Endothelial cell of umbilical vein (primary cell): Measurements from ENCODE around the gene PKN2. TPM values are rescaled to one million over a fixed set of nuclear protein-coding genes. Genes with fewer than 3 reads are reported as not detected.

Experiments
- BruUV-seq: library from RNA; stranded (reverse); fragments of 400-500 nt; replicated peaks from 2 replicates; lab custom pipeline; 2021; lab: Mats Ljungman, UMichigan
- CTCF ChIA-PET: fragments of 300-600, 350-600 bp; sonication (Branson Sonifier 250); formaldehyde crosslinking; loops from one replicate; lab custom pipeline; 2021; ENCODE audit warnings: antibody characterized with exemption, inconsistent platforms; lab: Charles Lee
- POLR2A ChIA-PET: fragments of 300-600, 350-600 bp; sonication (Branson Sonifier 250); formaldehyde crosslinking; loops from one replicate; lab custom pipeline; 2021; ENCODE audit warnings: antibody characterized with exemption, inconsistent platforms; lab: Charles Lee
- DNase-seq: peaks from one replicate; pipeline ENCODE4 v3.0.0-alpha.2; 2011; ENCODE audit warnings: low read depth, low spot score
- FAIRE-seq: peaks from 2 replicates; lab custom pipeline; 2011; peaks lifted over from hg19 to GRCh38; lab: Jason Lieb, UNC
- H2AFZ ChIP-seq: 2 replicates; pipeline ENCODE4 v1.6.0; 2012; ENCODE audit warnings: low read depth, low read length, control low read depth, inconsistent platforms
- H3K27ac ChIP-seq: 2 replicates; pipeline ENCODE4 v1.5.1; 2011; ENCODE audit warnings: low read depth, mild to moderate bottlenecking, control low read depth, low read length, moderate library complexity; ENCODE audit not compliant: insufficient read depth
- H3K27me3 ChIP-seq, 2 experiments: 2 replicates each; pipeline versions ENCODE4 v1.6.0 to v1.6.1; 2011; ENCODE audit warnings: low read length in 2 of 2, mixed read lengths in 1 of 2; ENCODE audit not compliant: control insufficient read depth in 2 of 2, insufficient read depth in 2 of 2
- H3K36me3 ChIP-seq, 2 experiments: 2 replicates in 1 of 2; 3 replicates in 1 of 2; pipeline ENCODE4 v1.5.1; 2011; ENCODE audit warnings: low read length in 2 of 2, mild to moderate bottlenecking in 1 of 2, moderate library complexity in 1 of 2; ENCODE audit not compliant: control insufficient read depth in 2 of 2, insufficient read depth in 2 of 2; ENCODE audit errors: extremely low read depth in 1 of 2
- H3K4me1 ChIP-seq: 3 replicates; pipeline ENCODE4 v1.5.1; 2011; ENCODE audit warnings: mild to moderate bottlenecking, low read length; ENCODE audit not compliant: control insufficient read depth, insufficient read depth; ENCODE audit errors: extremely low read depth
- H3K4me2 ChIP-seq: 2 replicates; pipeline ENCODE4 v1.6.1; 2011; ENCODE audit warnings: low read length, control low read depth, mixed read lengths; ENCODE audit not compliant: insufficient read depth
- H3K4me3 ChIP-seq, 3 experiments: fragments of 200-600 bp in 1 of 3; sonication (generic), shearing (Covaris generic) in 1 of 3; replicated peaks in 1 of 3; 2 replicates each; pipeline ENCODE4 v1.5.1; 2011 to 2016; ENCODE audit warnings: control low read depth in 3 of 3, low read length in 3 of 3, mild to moderate bottlenecking in 2 of 3, inconsistent platforms in 1 of 3, low read depth in 1 of 3, moderate library complexity in 1 of 3; ENCODE audit not compliant: insufficient read depth in 1 of 3
- H3K79me2 ChIP-seq: 2 replicates; pipeline ENCODE4 v1.6.0; 2012; ENCODE audit warnings: low read length, inconsistent platforms; ENCODE audit not compliant: control insufficient read depth, insufficient read depth
- H3K9ac ChIP-seq: replicated peaks from 2 replicates; pipeline ENCODE3; 2011; ENCODE audit warnings: low read length, control low read depth; ENCODE audit not compliant: insufficient read depth; ENCODE audit errors: extremely low read depth
- H3K9me1 ChIP-seq: replicated peaks from 3 replicates; pipeline ENCODE4 v1.6.0; 2011; ENCODE audit warnings: mild to moderate bottlenecking, low read length; ENCODE audit not compliant: control insufficient read depth, insufficient read depth; ENCODE audit errors: extremely low read depth
- H3K9me3 ChIP-seq: replicated peaks from 2 replicates; pipeline ENCODE4 v1.5.1; 2012; ENCODE audit warnings: low read length, inconsistent platforms; ENCODE audit not compliant: control insufficient read depth, insufficient read depth
- H4K20me1 ChIP-seq: replicated peaks from 2 replicates; pipeline ENCODE3; 2011; ENCODE audit warnings: mild to moderate bottlenecking, low read length; ENCODE audit not compliant: control insufficient read depth, insufficient read depth; ENCODE audit errors: extremely low read depth
- CTCF ChIP-seq, 2 donors: IDR thresholded peaks; 1 replicate in 1 of 2; 2 replicates in 1 of 2; pipeline ENCODE4 v1.5.1; 2011; ENCODE audit warnings: low read length in 2 of 2, mild to moderate bottlenecking in 2 of 2, moderate library complexity in 2 of 2, control low read depth in 1 of 2, inconsistent platforms in 1 of 2, low read depth in 1 of 2; ENCODE audit not compliant: insufficient read depth in 1 of 2; ENCODE audit errors: extremely low read depth in 1 of 2
- EZH2 ChIP-seq: IDR thresholded peaks from 2 replicates; pipeline ENCODE4 v1.6.1; 2012; ENCODE audit warnings: borderline replicate concordance, low read depth, mild to moderate bottlenecking, moderate library complexity, low read length, inconsistent platforms; ENCODE audit not compliant: severe bottlenecking
- FOS ChIP-seq: IDR thresholded peaks from 2 replicates; pipeline ENCODE4 v1.6.1; 2011; ENCODE audit warnings: mild to moderate bottlenecking, low read length, moderate library complexity, borderline replicate concordance; ENCODE audit not compliant: insufficient read depth
- GATA2 ChIP-seq: IDR thresholded peaks from 2 replicates; pipeline ENCODE4 v1.7.0; 2011; ENCODE audit warnings: low read depth, mild to moderate bottlenecking, moderate library complexity, mixed read lengths, low read length; ENCODE audit not compliant: insufficient read length, insufficient read depth
- JUN ChIP-seq: IDR thresholded peaks from 2 replicates; pipeline ENCODE4 v1.6.1; 2011; ENCODE audit warnings: borderline replicate concordance, low read depth; ENCODE audit not compliant: insufficient read length, insufficient read depth
- MAX ChIP-seq: IDR thresholded peaks from 2 replicates; pipeline ENCODE4 v1.6.1; 2011; ENCODE audit not compliant: insufficient read depth, insufficient read length
- MYC ChIP-seq: IDR thresholded peaks from one replicate; pipeline ENCODE4 v1.6.1; 2011; ENCODE audit warnings: mild to moderate bottlenecking, low read depth, low read length
- POLR2A ChIP-seq: IDR thresholded peaks from 2 replicates; pipeline ENCODE4 v1.6.1; 2012; ENCODE audit warnings: low read depth, mild to moderate bottlenecking, control low read depth, low read length
- POLR2AphosphoS5 ChIP-seq: IDR thresholded peaks from 2 replicates; pipeline ENCODE4 v1.6.1; 2012; ENCODE audit warnings: low read depth, mild to moderate bottlenecking, control low read depth, low read length, moderate library complexity; ENCODE audit not compliant: insufficient read depth
- dilution Hi-C: fragments of 300-500 bp; cut with MboI; formaldehyde crosslinking; loops from one replicate; pipeline ENCODE4 v1.15.0; 2019; ENCODE audit warnings: low sequenced_read_pairs; ENCODE audit not compliant: extremely low pct_ligation_motif_present
- intact Hi-C: fragments of 100-400 bp; cut with micrococcal nuclease; formaldehyde crosslinking; loops from one replicate; pipeline ENCODE4 v1.10.0; 2022
- polyA plus RNA-seq, 4 experiments: library from polyadenylated mRNA; depleted of rRNA in 3 of 4; stranded (reverse) in 3 of 4; unstranded in 1 of 4; fragments of >200 nt; gene quantifications; 2 replicates each; pipeline versions ENCODE4 v1.2.1 to v1.2.3, GENCODE V29; 2011 to 2012; ENCODE audit warnings: missing spikeins in 1 of 4
- total RNA-seq: library from RNA; stranded (reverse); gene quantifications from 2 replicates; pipeline ENCODE4 v1.2.3, GENCODE V29; 2021

The PKN2 gene
- total and polyA plus RNA-seq, 2 donors (not counting 3 experiments of a cell fraction or from before 2014, with no cell fraction given): 11.5 to 47.3 TPM

GRCh38 chr1:88873737-88874349 is 189.8 kb downstream of the PKN2 start:
- Histone ChIP-seq H3K4me3 (no peak overlapping the region), H3K9me3 (no peaks in the 10 kb centered on the region), H3K36me3 (peaks cover 0 to 4% of the 10 kb centered on the region in 2 experiments), H3K27ac (no peak overlapping the region), H3K27me3 (no peaks in the 10 kb centered on the region), H3K4me1 (no peaks in the 10 kb centered on the region), H3K79me2 (peaks cover 40% of the 10 kb centered on the region), H2AFZ (no peak overlapping the region), H3K9ac (no peak overlapping the region), H4K20me1 (no peaks in the 10 kb centered on the region), H3K9me1 (no peaks in the 10 kb centered on the region), H3K4me2 (no peak overlapping the region)
- BruUV-seq: no TSS peak
- POLR2A ChIA-PET: no interaction called here
- DNase-seq (no peak), FAIRE-seq (no peak)
- dilution Hi-C loops (no loop called here), intact Hi-C loops (loop anchor here (10.0 kb wide), 1 partner anchor 689 kb away; no protein-coding TSS in a partner anchor)
- TF ChIP-seq GATA2 (no peak), POLR2A (no peak), EZH2 (no peak), POLR2AphosphoS5 (no peak), MAX (no peak), MYC (no peak), FOS (no peak), JUN (no peak), CTCF (IDR thresholded peaks at IDR 0.05; ENCODE audit: extremely low read depth in 1 of 2, insufficient read depth in 1 of 2, low read depth in 1 of 2, low read length in 2 of 2) (no peak)
- CTCF ChIA-PET: interaction anchor here (1.3 kb wide), 1 partner anchor 218 kb away, joined by 4 read pairs; no protein-coding TSS in a partner anchor
